Measurements from ENCODE around the gene FNDC3B. TPM values are rescaled to one million over a fixed set of nuclear protein-coding genes. Genes with fewer than 3 reads are reported as not detected.
A peak's percentile ranks its signal among the peaks of the same experiment; 100 is the strongest.

Gene FNDC3B
- total RNA-seq, 1 donor from 2014 or later = 68.5 TPM

DNA sequence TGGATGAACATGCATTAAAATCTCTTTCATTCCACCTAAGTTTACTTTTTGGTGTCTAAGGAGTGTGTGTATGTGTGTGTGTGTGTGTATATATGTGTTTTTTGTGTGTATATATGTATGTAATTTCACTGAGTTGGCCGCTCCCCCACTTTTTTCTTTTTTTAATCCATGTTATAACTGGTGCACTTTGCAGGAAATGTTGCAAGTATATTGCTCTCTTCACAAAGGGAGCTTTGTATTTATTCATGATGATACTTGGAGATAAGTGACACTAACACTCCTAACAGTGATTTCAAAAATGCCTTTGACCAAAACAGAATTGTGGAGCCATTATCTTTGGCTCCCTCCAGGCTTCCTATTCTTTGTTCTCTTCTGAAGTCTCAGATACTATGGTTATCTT, 95.8 kb downstream of the FNDC3B start:
- Histone ChIP-seq H3K4me3 (no peak overlapping the region), H3K27me3 (no peaks in the 10 kb centered on the region), H3K27ac (no peak overlapping the region), H3K9me3 (no peaks in the 10 kb centered on the region), H3K36me3 (no peaks in the 10 kb centered on the region), H3K4me1 (peaks cover 72% of the 10 kb centered on the region)
- TF ChIP-seq POLR2AphosphoS5 (IDR thresholded peaks at IDR 0.05; ENCODE audit: insufficient read depth in 1 of 2, low read depth in 1 of 2) (no peak), POLR2A (IDR thresholded peaks at IDR 0.05) (no peak)
- TF ChIP-seq, protein P1, sequence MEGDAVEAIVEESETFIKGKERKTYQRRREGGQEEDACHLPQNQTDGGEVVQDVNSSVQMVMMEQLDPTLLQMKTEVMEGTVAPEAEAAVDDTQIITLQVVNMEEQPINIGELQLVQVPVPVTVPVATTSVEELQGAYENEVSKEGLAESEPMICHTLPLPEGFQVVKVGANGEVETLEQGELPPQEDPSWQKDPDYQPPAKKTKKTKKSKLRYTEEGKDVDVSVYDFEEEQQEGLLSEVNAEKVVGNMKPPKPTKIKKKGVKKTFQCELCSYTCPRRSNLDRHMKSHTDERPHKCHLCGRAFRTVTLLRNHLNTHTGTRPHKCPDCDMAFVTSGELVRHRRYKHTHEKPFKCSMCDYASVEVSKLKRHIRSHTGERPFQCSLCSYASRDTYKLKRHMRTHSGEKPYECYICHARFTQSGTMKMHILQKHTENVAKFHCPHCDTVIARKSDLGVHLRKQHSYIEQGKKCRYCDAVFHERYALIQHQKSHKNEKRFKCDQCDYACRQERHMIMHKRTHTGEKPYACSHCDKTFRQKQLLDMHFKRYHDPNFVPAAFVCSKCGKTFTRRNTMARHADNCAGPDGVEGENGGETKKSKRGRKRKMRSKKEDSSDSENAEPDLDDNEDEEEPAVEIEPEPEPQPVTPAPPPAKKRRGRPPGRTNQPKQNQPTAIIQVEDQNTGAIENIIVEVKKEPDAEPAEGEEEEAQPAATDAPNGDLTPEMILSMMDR (IDR thresholded peaks at IDR 0.05) = no peak
- no peak for DNase-seq (ENCODE audit: extremely low spot score in 2 of 2)
- intact Hi-C loops (cut with DNase I) = no loop called here

DNA sequence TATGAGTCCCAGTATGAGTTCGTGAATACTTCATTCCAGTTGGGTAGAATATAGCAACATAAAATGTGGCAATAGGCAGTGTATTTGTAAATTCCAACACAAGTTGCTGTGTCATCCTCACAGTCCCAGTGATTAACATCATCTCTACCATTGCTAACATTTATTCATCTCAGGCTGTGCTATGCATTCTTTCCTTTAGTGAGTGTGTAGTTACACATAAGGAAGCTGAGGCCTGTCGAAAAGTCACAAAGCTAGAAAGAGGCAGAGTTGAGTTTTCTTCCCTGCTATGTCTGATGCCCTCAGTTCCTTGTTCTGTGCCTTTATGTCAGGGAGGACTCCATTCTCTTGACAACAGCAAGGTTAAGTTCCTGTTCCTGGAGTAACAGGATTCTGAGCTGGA, 96.4 kb downstream of the FNDC3B start:
- Histone ChIP-seq H3K27me3 (no peaks in the 10 kb centered on the region), H3K27ac (peak overlapping the region; percentile 65), H3K4me3 (no peak overlapping the region), H3K36me3 (no peaks in the 10 kb centered on the region), H3K9me3 (no peaks in the 10 kb centered on the region), H3K4me1 (peaks cover 72% of the 10 kb centered on the region)
- no peak for DNase-seq (ENCODE audit: extremely low spot score in 2 of 2)
- intact Hi-C loops (cut with DNase I) = no loop called here
- TF ChIP-seq POLR2A (IDR thresholded peaks at IDR 0.05) = no peak
- TF ChIP-seq POLR2AphosphoS5 (IDR thresholded peaks at IDR 0.05; ENCODE audit: insufficient read depth in 1 of 2, low read depth in 1 of 2) = no peak
- TF ChIP-seq, protein P1 (IDR thresholded peaks at IDR 0.05) = no peak

DNA sequence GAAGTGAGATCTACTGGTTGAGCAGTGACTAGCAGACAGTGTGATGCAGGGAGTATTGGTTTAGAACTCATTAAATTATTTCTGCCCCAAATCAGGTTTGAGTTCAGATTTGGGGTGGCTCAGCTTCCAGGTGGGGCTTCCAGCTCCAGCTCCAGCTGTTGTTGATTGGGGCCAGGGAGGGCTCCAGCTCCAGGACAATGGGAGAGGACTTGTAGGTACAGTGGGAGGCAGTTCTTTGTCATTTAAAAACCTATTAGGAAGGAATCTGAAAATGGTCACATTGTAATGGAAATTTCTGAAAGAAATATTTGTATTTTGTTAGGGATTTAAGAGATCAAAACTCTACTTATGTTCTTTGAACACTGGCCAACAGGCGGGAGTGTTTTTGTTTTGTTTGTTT, 97.0 kb downstream of the FNDC3B start:
- H3K36me3 ChIP-seq = no peaks in the 10 kb centered on the region
- H3K4me3 ChIP-seq = no peak overlapping the region
- peak overlapping the region; percentile 65 for H3K27ac ChIP-seq
- intact Hi-C loops (cut with DNase I) = no loop called here
- DNase-seq (ENCODE audit: extremely low spot score in 2 of 2) = no peak
- TF ChIP-seq POLR2A (IDR thresholded peaks at IDR 0.05) (no peak), POLR2AphosphoS5 (IDR thresholded peaks at IDR 0.05; ENCODE audit: insufficient read depth in 1 of 2, low read depth in 1 of 2) (no peak)
- TF ChIP-seq, protein P1 (IDR thresholded peaks at IDR 0.05) = no peak
- no peaks in the 10 kb centered on the region for H3K27me3 ChIP-seq
- no peaks in the 10 kb centered on the region for H3K9me3 ChIP-seq
- peaks cover 75% of the 10 kb centered on the region for H3K4me1 ChIP-seq

DNA sequence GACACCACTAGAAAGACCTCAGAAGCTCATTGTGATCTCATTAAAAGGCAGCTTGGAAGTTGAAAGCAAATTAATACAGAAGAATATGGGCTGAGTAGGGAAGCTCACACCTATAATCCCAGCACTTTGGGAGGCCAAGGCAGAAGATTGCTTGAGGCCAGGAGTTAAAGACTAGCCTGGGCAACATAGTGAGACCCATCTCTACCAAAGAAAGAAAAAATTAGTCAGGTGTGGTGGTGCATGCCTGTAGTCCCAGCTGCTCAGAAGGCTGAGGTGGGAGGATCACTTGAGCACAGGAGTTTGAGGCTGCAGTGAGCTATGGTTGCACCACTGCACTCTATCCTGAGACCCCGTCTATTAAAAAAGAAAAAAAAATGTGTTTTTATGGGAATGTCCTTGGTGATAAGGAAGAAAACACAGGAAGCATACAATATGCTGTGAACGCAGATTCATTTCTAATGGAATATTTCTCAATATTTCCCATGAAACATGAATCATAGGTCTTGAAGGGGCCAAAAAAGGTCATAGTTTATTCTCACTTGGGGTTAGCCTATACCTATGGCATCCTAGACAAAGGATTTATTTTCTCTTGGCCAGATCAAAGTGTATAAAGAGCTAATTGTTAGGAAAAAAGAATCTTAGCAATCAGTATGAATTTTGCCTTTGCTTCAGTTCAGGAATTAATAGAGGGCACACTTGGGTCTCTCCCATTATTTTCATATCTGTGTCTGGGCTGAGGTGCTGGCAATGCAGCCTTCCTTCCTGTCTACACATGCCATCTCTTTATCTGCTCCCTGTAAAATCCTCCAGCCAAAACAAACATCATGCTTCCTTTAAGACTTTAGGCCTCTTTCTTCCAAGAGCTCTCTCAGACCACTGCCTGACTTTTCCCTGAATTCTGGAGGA, 98.2 kb downstream of the FNDC3B start:
- Histone ChIP-seq H3K4me3 (peak overlapping the region in 1 of 2 donors; percentile 12), H3K27me3 (no peaks in the 10 kb centered on the region), H3K36me3 (no peaks in the 10 kb centered on the region), H3K9me3 (no peaks in the 10 kb centered on the region), H3K27ac (peak overlapping the region; percentile 65), H3K4me1 (peaks cover 79% of the 10 kb centered on the region)
- intact Hi-C loops (cut with DNase I) = no loop called here
- TF ChIP-seq POLR2AphosphoS5 (IDR thresholded peaks at IDR 0.05; ENCODE audit: insufficient read depth in 1 of 2, low read depth in 1 of 2) = peak in 1 of 2 donors; percentile 11
- TF ChIP-seq, protein P1 (IDR thresholded peaks at IDR 0.05) = no peak
- DNase-seq (ENCODE audit: extremely low spot score in 2 of 2) = no peak

DNA sequence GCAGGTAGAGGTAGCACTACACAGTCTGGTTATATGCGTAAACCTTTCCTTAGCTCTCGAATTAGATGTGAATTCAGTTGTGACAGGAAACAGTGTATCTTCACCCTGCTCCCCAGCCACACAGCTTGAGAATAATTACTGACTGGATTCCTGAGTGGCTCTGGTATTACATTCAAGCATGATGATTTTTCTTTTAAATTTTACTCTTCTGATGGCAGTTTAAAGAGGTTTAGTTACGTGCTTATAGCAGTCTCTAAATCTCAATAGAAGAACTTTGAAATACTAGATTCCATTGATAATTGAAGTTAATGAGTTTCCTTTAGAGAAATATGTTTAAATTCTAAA, 98.8 kb downstream of the FNDC3B start:
- intact Hi-C loops (cut with DNase I) = no loop called here
- Histone ChIP-seq H3K4me1 (peaks cover 82% of the 10 kb centered on the region), H3K9me3 (no peaks in the 10 kb centered on the region), H3K27ac (peak overlapping the region; percentile 65), H3K4me3 (peak overlapping the region in 1 of 2 donors; percentile 12), H3K36me3 (no peaks in the 10 kb centered on the region), H3K27me3 (no peaks in the 10 kb centered on the region)
- DNase-seq (ENCODE audit: extremely low spot score in 2 of 2) = no peak
- TF ChIP-seq POLR2AphosphoS5 (IDR thresholded peaks at IDR 0.05; ENCODE audit: insufficient read depth in 1 of 2, low read depth in 1 of 2) (no peak), POLR2A (IDR thresholded peaks at IDR 0.05) (no peak)
- TF ChIP-seq, protein P1 (IDR thresholded peaks at IDR 0.05) = no peak

Measured in vagina (tissue), 2 donors.